Transverse colon (tissue), 3 donors: Measurements from ENCODE around the gene DNAJA3.

ENCODE experiments used
- POLR2A ChIP-seq: fragments of 450-650 bp; IDR thresholded peaks from one replicate; pipeline ENCODE4 v1.6.1; 2016; ENCODE audit warnings: antibody characterized with exemption, mild to moderate bottlenecking, moderate library complexity
- TF ChIP-seq, protein P1 (sequence below), 5 experiments: fragments of 200-600 bp in 3 of 5; fragments of 450-650 bp in 2 of 5; sonication (generic) in 3 of 5; IDR thresholded peaks; 1 replicate in 2 of 5; 2 replicates in 3 of 5; pipeline ENCODE4 v1.5.1; 2016 to 2017; ENCODE audit warnings: antibody characterized with exemption in 5 of 5, inconsistent platforms in 3 of 5, mild to moderate bottlenecking in 2 of 5, moderate library complexity in 1 of 5

DNA sequence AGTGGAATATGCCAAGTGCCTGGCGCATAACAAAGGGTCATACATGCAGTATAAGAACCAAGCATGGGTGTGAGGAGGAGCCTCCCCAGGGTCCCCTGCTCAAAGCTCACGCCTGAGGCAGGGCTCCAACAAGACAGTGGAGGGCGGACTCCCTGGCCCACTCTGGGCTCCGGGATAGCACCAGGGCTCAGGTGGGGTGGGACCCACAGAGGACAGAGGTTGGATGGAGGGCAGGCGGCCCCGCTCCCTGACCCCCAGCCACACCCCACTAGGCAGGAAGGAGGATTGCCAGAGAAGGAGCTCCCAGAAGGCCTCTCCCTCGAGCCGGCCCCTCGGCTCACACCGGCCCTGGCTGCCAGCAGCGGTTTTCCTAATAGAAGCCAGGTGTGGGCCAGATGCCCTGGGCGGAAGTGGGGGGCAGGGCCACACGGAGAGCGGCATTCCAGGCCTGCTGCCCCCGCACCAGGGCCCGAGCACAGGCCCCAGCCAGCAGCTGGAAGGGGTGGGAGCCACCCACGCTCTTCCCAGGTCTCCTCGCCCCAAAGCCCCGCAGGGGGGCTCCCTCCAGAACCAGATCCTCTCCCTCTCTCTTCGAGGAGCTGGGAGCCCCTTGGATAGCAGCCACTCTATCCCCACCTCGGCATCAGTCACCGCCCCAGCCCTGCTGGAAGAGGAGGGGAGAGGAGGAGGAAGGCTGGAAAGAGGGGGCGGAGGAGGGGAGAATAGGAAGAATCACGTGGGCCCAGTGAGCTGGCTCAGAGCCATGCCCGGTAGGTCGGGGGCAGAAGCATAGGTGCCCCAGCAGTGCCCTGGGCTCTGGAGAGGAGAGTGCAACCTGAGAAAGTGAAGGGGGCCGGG is 33.1 kb upstream of the DNAJA3 start:
- TF ChIP-seq POLR2A: no peak
- TF ChIP-seq, protein P1, sequence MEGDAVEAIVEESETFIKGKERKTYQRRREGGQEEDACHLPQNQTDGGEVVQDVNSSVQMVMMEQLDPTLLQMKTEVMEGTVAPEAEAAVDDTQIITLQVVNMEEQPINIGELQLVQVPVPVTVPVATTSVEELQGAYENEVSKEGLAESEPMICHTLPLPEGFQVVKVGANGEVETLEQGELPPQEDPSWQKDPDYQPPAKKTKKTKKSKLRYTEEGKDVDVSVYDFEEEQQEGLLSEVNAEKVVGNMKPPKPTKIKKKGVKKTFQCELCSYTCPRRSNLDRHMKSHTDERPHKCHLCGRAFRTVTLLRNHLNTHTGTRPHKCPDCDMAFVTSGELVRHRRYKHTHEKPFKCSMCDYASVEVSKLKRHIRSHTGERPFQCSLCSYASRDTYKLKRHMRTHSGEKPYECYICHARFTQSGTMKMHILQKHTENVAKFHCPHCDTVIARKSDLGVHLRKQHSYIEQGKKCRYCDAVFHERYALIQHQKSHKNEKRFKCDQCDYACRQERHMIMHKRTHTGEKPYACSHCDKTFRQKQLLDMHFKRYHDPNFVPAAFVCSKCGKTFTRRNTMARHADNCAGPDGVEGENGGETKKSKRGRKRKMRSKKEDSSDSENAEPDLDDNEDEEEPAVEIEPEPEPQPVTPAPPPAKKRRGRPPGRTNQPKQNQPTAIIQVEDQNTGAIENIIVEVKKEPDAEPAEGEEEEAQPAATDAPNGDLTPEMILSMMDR (IDR thresholded peaks at IDR 0.05): no peak
